Subcutaneous adipose tissue (tissue), 4 donors: ENCODE measurements around the gene COQ3. TPM values are rescaled to one million over a fixed set of nuclear protein-coding genes. Genes with fewer than 3 reads are reported as not detected.

Source experiments
- CTCF ChIP-seq: fragments of 450-650 bp; IDR thresholded peaks from one replicate; pipeline ENCODE4 v1.5.1; 2016; ENCODE audit warnings: low read depth, mild to moderate bottlenecking, control low read depth, antibody characterized with exemption, moderate library complexity
- total RNA-seq, 4 donors: library from RNA; depleted of rRNA; stranded (reverse); fragments of >200 nt; gene quantifications; one replicate each; pipeline ENCODE4 v1.1.0, GENCODE V29; 2016

The COQ3 gene
- total RNA-seq, 4 donors from 2014 or later = 2.4 to 10.2 (median 2.8) TPM

GRCh38 chr6:99390896-99391295, 3.1 kb downstream of the COQ3 start:
- no peak for TF ChIP-seq CTCF

DNA sequence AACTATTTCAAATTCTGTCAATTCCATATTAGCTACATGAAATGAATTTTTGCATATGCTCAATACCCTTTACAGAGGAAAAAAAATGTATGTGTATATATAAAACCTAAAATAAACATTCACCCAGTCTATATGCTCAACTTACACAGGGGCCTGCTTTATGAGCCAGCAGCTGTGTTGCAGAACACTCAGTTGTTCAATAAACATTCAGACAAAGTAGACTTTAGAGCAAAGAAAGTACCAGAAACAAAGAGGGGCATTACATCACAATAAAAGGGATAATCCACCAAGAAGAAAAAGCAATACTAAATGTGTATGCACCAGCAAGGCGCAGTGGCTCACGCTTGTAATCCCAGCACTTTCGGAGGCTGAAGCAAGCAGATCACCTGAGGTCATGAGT, 9.5 kb downstream of the COQ3 start:
- TF ChIP-seq CTCF = no peak

DNA sequence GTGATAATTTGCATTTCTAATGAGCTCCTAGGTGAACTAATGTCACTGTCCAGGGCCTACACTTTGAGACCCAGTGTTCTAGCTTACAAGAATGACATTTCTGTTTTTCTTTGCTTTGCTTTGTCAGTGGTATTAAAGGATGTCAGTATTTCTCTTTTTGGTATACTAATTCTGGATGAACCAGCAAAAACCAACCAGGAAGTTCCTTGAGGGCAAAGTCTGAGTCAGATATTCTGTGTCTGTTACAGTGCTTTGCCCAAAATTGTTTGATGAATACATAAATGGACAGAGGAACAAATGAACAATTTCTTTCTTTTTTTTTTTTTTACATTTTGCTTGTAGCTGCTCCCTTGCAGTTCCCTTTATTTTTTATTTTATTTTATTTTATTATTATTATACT, 15.4 kb downstream of the COQ3 start:
- no peak for TF ChIP-seq CTCF

DNA sequence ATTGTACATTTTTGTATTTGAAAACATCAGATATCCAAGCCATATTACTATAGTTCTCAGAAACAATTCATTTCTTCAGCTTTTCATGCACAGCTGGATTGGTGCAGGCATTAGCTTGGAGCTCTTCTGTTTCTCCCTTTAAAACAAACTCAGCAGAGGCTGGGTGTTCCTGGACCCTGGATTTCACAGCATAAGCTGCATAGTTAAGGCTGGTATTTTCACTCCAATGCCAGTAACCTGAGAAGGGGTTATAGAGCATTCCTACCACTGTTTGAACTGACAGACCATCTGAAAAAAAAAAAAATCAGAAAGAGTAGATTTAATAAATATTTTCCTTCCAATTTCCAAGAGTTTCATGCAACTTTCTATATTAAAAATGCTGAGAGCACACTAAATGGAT, 24.5 kb downstream of the COQ3 start:
- no peak for TF ChIP-seq CTCF

GRCh38 chr6:99366852-99367251, 27.1 kb downstream of the COQ3 start:
- TF ChIP-seq CTCF = no peak

DNA sequence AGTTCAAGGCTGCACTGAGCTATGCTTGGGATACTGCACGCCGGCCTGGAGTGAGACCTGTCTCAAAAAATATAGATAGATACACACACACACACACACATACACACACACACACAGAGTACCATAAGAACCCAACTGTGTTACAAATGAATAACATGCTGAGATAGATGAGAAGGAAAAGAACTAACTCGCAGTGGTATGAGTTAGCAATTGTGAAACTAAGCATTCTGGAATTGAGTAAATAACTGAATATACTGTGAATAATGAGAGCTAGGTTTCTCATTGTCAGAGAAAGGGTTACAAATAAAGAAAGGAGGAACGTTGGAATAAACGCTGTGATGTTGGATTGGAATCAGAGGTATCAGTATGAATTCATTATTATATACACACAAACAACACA, 30.0 kb downstream of the COQ3 start:
- no peak for TF ChIP-seq CTCF

- TF ChIP-seq CTCF = no peak
Measured at GRCh38 chr6:99362678-99363268, 31.2 kb downstream of the COQ3 start.

DNA sequence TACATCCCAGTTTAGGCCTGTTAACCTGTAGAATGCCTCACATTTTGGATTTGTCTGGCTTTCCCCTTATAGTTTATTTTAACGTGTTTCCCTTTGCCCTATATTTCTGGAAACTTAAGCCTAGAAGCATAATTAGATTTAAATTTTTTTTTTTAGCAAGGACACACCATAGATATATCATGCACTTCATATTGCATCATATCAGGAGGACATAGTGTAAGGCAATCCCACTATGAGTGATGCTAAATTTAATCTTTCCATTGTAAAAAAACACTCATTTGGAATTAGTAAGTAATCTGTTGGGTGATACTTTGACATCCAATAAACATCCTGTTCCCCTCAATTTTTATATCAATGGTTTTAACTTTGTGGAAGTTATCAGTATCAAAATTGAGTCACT, 34.2 kb downstream of the COQ3 start:
- TF ChIP-seq CTCF = no peak
